ENCODE measurements around the gene SRSF5. TPM values are rescaled to one million over a fixed set of nuclear protein-coding genes. Genes with fewer than 3 reads are reported as not detected.

Gene SRSF5
- total RNA-seq, 6 experiments from 2014 or later = 162 to 221 (median 185) TPM

DNA sequence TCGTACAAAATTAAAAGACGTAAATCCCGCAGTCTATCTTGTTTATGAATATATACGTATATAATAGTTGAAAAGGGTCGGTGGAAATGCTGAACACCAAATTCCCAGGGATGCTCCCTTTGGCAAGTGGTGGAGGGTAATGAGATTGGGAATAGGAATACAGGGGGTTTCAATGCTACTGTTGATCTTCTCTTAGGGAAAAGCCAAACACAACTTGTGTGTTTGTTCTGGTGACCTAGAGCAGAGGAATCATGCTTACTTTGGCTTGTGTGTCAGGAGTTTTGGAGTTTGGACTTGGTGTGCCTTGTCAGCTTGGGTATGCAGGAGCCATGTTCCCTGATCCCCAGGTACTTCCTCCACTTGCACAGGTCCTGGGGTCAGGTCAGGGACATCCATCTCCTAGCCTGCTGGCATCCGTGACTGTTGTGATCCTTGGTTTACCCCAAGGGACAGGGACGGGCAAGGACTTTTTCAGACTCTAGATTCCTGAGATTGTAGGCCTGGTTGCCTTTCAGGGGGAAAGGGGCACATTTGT is 26.0 kb downstream of the SRSF5 start:
- H3K4me1 Mint-ChIP-seq (ENCODE audit: low read depth) = no peaks in the 10 kb centered on the region
- TF ChIP-seq, protein P1, sequence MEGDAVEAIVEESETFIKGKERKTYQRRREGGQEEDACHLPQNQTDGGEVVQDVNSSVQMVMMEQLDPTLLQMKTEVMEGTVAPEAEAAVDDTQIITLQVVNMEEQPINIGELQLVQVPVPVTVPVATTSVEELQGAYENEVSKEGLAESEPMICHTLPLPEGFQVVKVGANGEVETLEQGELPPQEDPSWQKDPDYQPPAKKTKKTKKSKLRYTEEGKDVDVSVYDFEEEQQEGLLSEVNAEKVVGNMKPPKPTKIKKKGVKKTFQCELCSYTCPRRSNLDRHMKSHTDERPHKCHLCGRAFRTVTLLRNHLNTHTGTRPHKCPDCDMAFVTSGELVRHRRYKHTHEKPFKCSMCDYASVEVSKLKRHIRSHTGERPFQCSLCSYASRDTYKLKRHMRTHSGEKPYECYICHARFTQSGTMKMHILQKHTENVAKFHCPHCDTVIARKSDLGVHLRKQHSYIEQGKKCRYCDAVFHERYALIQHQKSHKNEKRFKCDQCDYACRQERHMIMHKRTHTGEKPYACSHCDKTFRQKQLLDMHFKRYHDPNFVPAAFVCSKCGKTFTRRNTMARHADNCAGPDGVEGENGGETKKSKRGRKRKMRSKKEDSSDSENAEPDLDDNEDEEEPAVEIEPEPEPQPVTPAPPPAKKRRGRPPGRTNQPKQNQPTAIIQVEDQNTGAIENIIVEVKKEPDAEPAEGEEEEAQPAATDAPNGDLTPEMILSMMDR (IDR thresholded peaks at IDR 0.05) = no peak
- H3K9me3 Mint-ChIP-seq = no peaks in the 10 kb centered on the region
- no peak for DNase-seq
- no peaks in the 10 kb centered on the region for H3K36me3 Mint-ChIP-seq (ENCODE audit: low read depth)
- H3K27me3 Mint-ChIP-seq (ENCODE audit: insufficient read depth) = peaks cover 13% of the 10 kb centered on the region
- H3K27ac Mint-ChIP-seq = no peak overlapping the region
- no peak overlapping the region for H3K4me3 Mint-ChIP-seq

DNA sequence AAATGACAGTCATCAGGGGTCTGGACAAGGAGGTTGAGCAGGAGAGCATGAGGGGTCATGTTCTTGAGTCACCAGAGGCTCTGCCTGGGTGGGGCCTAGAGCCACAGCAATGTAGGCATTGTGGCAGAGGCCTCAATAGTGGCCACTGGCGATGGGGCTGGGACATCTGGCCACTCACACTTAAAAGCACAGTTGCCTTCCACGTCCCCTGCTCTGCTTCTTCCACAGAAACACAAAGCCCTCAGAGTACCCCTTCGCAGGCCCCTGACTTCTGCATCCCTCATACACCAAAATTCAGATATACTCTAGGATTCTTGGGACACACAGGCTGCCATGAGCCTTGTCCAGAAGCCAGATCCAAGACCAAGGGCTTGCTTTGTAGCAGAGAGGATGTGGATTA is 27.8 kb downstream of the SRSF5 start:
- H3K36me3 Mint-ChIP-seq (ENCODE audit: low read depth) = no peaks in the 10 kb centered on the region
- no peak overlapping the region for H3K4me3 Mint-ChIP-seq
- peaks cover 13% of the 10 kb centered on the region for H3K27me3 Mint-ChIP-seq (ENCODE audit: insufficient read depth)
- H3K4me1 Mint-ChIP-seq (ENCODE audit: low read depth) = no peaks in the 10 kb centered on the region
- TF ChIP-seq, protein P1 (IDR thresholded peaks at IDR 0.05) = no peak
- no peaks in the 10 kb centered on the region for H3K9me3 Mint-ChIP-seq
- H3K27ac Mint-ChIP-seq = no peak overlapping the region
- no peak for DNase-seq

DNA sequence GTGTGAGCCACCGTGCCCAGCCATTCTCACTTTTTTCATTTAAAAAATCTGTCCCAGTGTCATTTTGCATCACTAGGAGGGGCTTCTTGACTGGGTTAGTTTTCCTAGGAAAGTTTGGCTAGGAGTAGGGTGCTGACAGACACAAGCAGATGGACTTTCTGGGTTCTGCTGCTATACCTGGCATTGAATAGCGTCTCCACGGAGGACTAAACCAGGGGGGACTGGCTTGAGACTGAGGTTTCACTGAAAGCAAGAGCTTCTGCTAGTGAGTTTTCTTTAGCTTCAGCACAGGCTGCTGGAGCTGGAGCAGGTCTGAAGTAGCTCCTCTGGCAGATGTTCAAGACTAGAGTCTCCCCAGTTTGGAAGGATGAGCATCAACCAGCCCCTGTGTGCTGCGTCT is 28.7 kb downstream of the SRSF5 start:
- no peaks in the 10 kb centered on the region for H3K9me3 Mint-ChIP-seq
- H3K36me3 Mint-ChIP-seq (ENCODE audit: low read depth) = no peaks in the 10 kb centered on the region
- H3K4me1 Mint-ChIP-seq (ENCODE audit: low read depth) = no peaks in the 10 kb centered on the region
- H3K4me3 Mint-ChIP-seq = no peak overlapping the region
- DNase-seq = no peak
- H3K27me3 Mint-ChIP-seq (ENCODE audit: insufficient read depth) = peaks cover 13% of the 10 kb centered on the region
- H3K27ac Mint-ChIP-seq = no peak overlapping the region
- TF ChIP-seq, protein P1 (IDR thresholded peaks at IDR 0.05) = no peak

DNA sequence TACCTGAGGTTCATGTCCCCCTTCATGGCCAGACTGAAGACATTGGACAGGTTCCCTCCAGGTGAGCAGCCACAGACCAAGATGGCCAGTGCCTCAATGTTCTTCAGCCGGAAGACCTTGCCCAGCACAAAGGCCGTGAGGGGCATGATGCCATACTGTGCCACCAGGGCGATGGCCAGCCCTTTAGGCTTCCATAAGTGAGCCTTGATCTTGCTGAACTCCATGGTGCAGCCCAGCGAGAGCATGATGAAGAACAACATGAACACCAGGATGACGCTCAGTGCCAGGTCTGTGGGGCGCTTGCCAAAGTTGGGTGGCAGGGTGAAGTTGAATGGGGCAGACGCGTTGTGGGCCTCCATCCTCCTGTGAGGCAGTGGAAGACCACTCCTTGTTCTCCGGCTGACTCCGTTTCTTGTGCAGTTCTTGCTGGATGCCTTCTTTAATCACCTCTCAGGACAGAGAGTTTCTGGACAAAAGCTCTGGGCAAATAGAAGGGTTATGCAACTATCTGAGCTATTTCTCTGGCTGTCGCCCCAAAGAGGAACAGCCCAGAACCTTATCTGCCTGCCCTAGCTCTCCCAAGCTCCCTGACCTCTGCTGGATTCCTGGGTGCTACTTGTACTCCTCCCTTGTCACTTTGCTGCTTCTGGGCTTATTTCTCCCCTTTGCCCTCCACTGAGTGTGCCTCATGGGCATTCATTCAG is 30.0 kb downstream of the SRSF5 start, which contains the start of gene SLC10A1:
TSS of gene SLC10A1 (minus strand) at position 445 of the 704 bp plus-strand sequence. CDS start at position 359, 86 bp downstream.
- Mint-ChIP-seq H3K27ac (no peak within 1 kb of the TSS), H3K36me3 (ENCODE audit: low read depth) (no peaks in the 10 kb centered on the region), H3K27me3 (ENCODE audit: insufficient read depth) (peaks cover 13% of the 10 kb centered on the region), H3K4me3 (no peak within 1 kb of the TSS), H3K4me1 (ENCODE audit: low read depth) (no peaks in the 10 kb centered on the region), H3K9me3 (no peaks in the 10 kb centered on the region)
- DNase-seq = no peak
- TF ChIP-seq, protein P1 (IDR thresholded peaks at IDR 0.05) = no peak

DNA sequence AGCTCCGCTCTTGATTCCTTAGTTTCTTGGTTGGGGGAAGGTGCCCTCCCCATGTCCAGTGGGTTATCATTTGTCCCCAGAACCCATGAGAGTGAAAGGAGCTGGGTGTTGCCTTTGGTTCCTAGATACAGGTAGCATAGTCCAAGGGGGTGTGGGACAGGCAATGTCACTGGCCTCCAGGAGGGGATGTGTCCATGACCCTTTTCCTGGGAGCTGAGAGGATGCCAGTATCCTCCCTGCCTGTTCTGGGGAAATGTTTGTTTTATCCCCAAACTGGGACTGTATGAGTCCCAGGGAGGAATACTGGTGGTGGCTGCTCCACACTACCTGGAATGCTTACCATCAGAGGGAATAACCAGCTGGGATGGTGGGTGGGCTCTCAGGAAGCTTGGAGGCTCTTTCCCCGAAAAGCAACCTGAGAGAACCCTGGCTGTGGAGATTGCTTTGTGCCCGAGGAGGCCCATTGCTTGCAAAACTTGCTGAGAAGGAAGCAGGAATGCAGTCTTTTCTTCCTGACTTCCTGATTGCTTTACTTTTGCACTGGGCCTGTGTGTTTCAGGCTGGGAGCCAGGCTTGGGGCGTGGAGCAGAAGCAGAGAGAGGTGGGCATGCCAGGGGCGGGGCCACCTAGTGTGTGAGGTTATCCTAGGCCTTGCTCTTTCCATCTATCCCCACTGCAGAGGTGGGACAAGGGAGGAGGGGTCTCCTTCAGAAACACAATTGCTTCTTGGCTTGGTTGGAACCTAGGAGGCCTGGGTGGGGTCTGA is 30.8 kb downstream of the SRSF5 start:
- no peaks in the 10 kb centered on the region for H3K4me1 Mint-ChIP-seq (ENCODE audit: low read depth)
- no peak overlapping the region for H3K27ac Mint-ChIP-seq
- DNase-seq = no peak
- no peaks in the 10 kb centered on the region for H3K9me3 Mint-ChIP-seq
- H3K27me3 Mint-ChIP-seq (ENCODE audit: insufficient read depth) = peaks cover 13% of the 10 kb centered on the region
- no peak overlapping the region for H3K4me3 Mint-ChIP-seq
- TF ChIP-seq, protein P1 (IDR thresholded peaks at IDR 0.05) = no peak
- no peaks in the 10 kb centered on the region for H3K36me3 Mint-ChIP-seq (ENCODE audit: low read depth)

Data from HFFc6 (cell line).